Measurements from ENCODE around the gene LRRC3C. TPM values are rescaled to one million over a fixed set of nuclear protein-coding genes. Genes with fewer than 3 reads are reported as not detected.

Gene LRRC3C
- total and polyA plus RNA-seq, 4 donors, result 0.08 to 0.24 (median 0.17) TPM; not detected in 1

- Histone ChIP-seq H3K9ac (ENCODE audit: low read depth in 1 of 2, low read length in 2 of 2) (no peak overlapping the region), H3K36me3 (ENCODE audit: control insufficient read depth in 4 of 4, insufficient read depth in 3 of 4, low read depth in 1 of 4, low read length in 3 of 4) (no peaks in the 10 kb centered on the region), H3K9me3 (ENCODE audit: control insufficient read depth in 4 of 4, low read length in 3 of 4) (no peaks in the 10 kb centered on the region), H3K27ac (ENCODE audit: low read depth in 1 of 2, low read length in 2 of 2) (peak overlapping the region in 1 of 2 donors; percentile 50), H3K27me3 (ENCODE audit: control insufficient read depth in 4 of 4, insufficient read depth in 4 of 4, low read length in 3 of 4) (no peaks in the 10 kb centered on the region), H3K4me3 (ENCODE audit: low read depth in 1 of 3, low read length in 3 of 3) (peak overlapping the region; percentile 20 to 45 (median 28)), H3K4me1 (ENCODE audit: control insufficient read depth in 4 of 4, insufficient read depth in 4 of 4, low read length in 3 of 4) (peaks cover 13 to 30% (median 18%) of the 10 kb centered on the region in 4 donors)
- DNase-seq (ENCODE audit: low spot score), result no peak
- TF ChIP-seq EGR1 (IDR thresholded peaks at IDR 0.05; ENCODE audit: low read depth in 2 of 2) (no peak), REST (IDR thresholded peaks at IDR 0.05) (no peak), FOXA2 (IDR thresholded peaks at IDR 0.05) (no peak), HNF4A (conservative IDR thresholded peaks at IDR 0.05) (no peak), FOXA1 (IDR thresholded peaks at IDR 0.05) (no peak), TAF1 (conservative IDR thresholded peaks at IDR 0.05) (no peak), SP1 (IDR thresholded peaks at IDR 0.05) (no peak), ATF3 (IDR thresholded peaks at IDR 0.05) (no peak), CTCF (IDR thresholded peaks at IDR 0.05; ENCODE audit: low read depth, low read length, missing input control) (no peak), RXRA (IDR thresholded peaks at IDR 0.05) (no peak), JUND (IDR thresholded peaks at IDR 0.05) (no peak), GABPA (IDR thresholded peaks at IDR 0.05 in 1 of 2, conservative IDR thresholded peaks at IDR 0.05 in 1 of 2) (no peak), HNF4G (IDR thresholded peaks at IDR 0.05) (no peak), NR2F2 (IDR thresholded peaks at IDR 0.05) (no peak), ZBTB33 (IDR thresholded peaks at IDR 0.05) (no peak), RAD21 (IDR thresholded peaks at IDR 0.05) (no peak), YY1 (IDR thresholded peaks at IDR 0.05) (no peak)
- 60% methylated on average over 9 of the region's 9 CpGs for WGBS
These were observed 25.9 kb downstream of the LRRC3C start for GRCh38 chr17:39953471-39953888.

GRCh38 chr17:39954876-39955275 is 27.3 kb downstream of the LRRC3C start:
- H3K27ac ChIP-seq (ENCODE audit: low read depth in 1 of 2, low read length in 2 of 2), result no peak overlapping the region
- no peak for DNase-seq (ENCODE audit: low spot score)
- peaks cover 13 to 26% (median 18%) of the 10 kb centered on the region in 4 donors for H3K4me1 ChIP-seq (ENCODE audit: control insufficient read depth in 4 of 4, insufficient read depth in 4 of 4, low read length in 3 of 4)
- no peaks in the 10 kb centered on the region for H3K9me3 ChIP-seq (ENCODE audit: control insufficient read depth in 4 of 4, low read length in 3 of 4)
- H3K36me3 ChIP-seq (ENCODE audit: control insufficient read depth in 4 of 4, insufficient read depth in 3 of 4, low read depth in 1 of 4, low read length in 3 of 4), result no peaks in the 10 kb centered on the region
- 56% methylated on average over 4 of the region's 4 CpGs for WGBS
- no peaks in the 10 kb centered on the region for H3K27me3 ChIP-seq (ENCODE audit: control insufficient read depth in 4 of 4, insufficient read depth in 4 of 4, low read length in 3 of 4)
- H3K9ac ChIP-seq (ENCODE audit: low read depth in 1 of 2, low read length in 2 of 2), result no peak overlapping the region
- no peak overlapping the region for H3K4me3 ChIP-seq (ENCODE audit: low read depth in 1 of 3, low read length in 3 of 3)
- TF ChIP-seq MAX (IDR thresholded peaks at IDR 0.05) (no peak), SP1 (IDR thresholded peaks at IDR 0.05) (no peak), JUND (IDR thresholded peaks at IDR 0.05) (no peak), RXRA (IDR thresholded peaks at IDR 0.05) (no peak), RAD21 (IDR thresholded peaks at IDR 0.05) (no peak), CTCF (IDR thresholded peaks at IDR 0.05; ENCODE audit: low read depth, low read length, missing input control) (no peak), GABPA (IDR thresholded peaks at IDR 0.05 in 1 of 2, conservative IDR thresholded peaks at IDR 0.05 in 1 of 2) (no peak), REST (IDR thresholded peaks at IDR 0.05) (no peak)

Data from liver (tissue), 9 donors.